Measurements from ENCODE around the gene CACNA1A. TPM values are rescaled to one million over a fixed set of nuclear protein-coding genes. Genes with fewer than 3 reads are reported as not detected.
A peak's percentile ranks its signal among the peaks of the same experiment; 100 is the strongest.
"Not testable (repeated sequence)": the region's sequence is repeated elsewhere in the genome, so short reads cannot be mapped to it uniquely, and the experiment has no call there.

Gene CACNA1A
- total and polyA plus RNA-seq, 9 donors = 0.58 to 2.8 (median 1.4) TPM

- H3K27me3 ChIP-seq (ENCODE audit: control insufficient read depth, insufficient read depth, low read length); H3K4me3 ChIP-seq (ENCODE audit: low read length); DNase-seq; H3K36me3 ChIP-seq (ENCODE audit: control insufficient read depth, insufficient read depth, low read length); H3K27ac ChIP-seq (ENCODE audit: low read length); H3K9me3 ChIP-seq (replicated peaks; ENCODE audit: control insufficient read depth, low read depth, low read length): not testable (repeated sequence)
- WGBS (ENCODE audit: insufficient coverage) = 94% methylated on average over 19 of the region's 23 CpGs
- peaks cover 16% of the 10 kb centered on the region for H3K4me1 ChIP-seq (ENCODE audit: control insufficient read depth, insufficient read depth, low read length)
Measured at GRCh38 chr19:13184926-13185325, 321.4 kb downstream of the CACNA1A start.

GRCh38 chr19:13181747-13182388, 324.4 kb downstream of the CACNA1A start:
- Histone ChIP-seq H3K36me3 (ENCODE audit: control insufficient read depth, insufficient read depth, low read length) (no peaks in the 10 kb centered on the region), H3K27me3 (ENCODE audit: control insufficient read depth, insufficient read depth, low read length) (no peaks in the 10 kb centered on the region), H3K4me3 (ENCODE audit: low read length) (no peak overlapping the region), H3K9me3 (replicated peaks; ENCODE audit: control insufficient read depth, low read depth, low read length) (no peaks in the 10 kb centered on the region), H3K4me1 (ENCODE audit: control insufficient read depth, insufficient read depth, low read length) (peaks cover 16% of the 10 kb centered on the region), H3K27ac (ENCODE audit: low read length) (peak overlapping the region; percentile 43)
- DNase-seq = peak; percentile 89
- WGBS (ENCODE audit: insufficient coverage) = 26% methylated on average over 6 of the region's 16 CpGs

- peaks cover 23% of the 10 kb centered on the region for H3K4me1 ChIP-seq (ENCODE audit: control insufficient read depth, insufficient read depth, low read length)
- WGBS (ENCODE audit: insufficient coverage) = 92% methylated on average over 4 of the region's 10 CpGs
- not testable (repeated sequence) for H3K9me3 ChIP-seq (replicated peaks; ENCODE audit: control insufficient read depth, low read depth, low read length); DNase-seq; H3K36me3 ChIP-seq (ENCODE audit: control insufficient read depth, insufficient read depth, low read length); H3K4me3 ChIP-seq (ENCODE audit: low read length); H3K27ac ChIP-seq (ENCODE audit: low read length); H3K27me3 ChIP-seq (ENCODE audit: control insufficient read depth, insufficient read depth, low read length)
Measured at GRCh38 chr19:13178291-13178690, 328.0 kb downstream of the CACNA1A start.

GRCh38 chr19:13177584-13177983, 328.7 kb downstream of the CACNA1A start:
- peaks cover 29% of the 10 kb centered on the region for H3K4me1 ChIP-seq (ENCODE audit: control insufficient read depth, insufficient read depth, low read length)
- not testable (repeated sequence) for H3K27ac ChIP-seq (ENCODE audit: low read length); H3K36me3 ChIP-seq (ENCODE audit: control insufficient read depth, insufficient read depth, low read length); DNase-seq; H3K27me3 ChIP-seq (ENCODE audit: control insufficient read depth, insufficient read depth, low read length); H3K4me3 ChIP-seq (ENCODE audit: low read length); H3K9me3 ChIP-seq (replicated peaks; ENCODE audit: control insufficient read depth, low read depth, low read length)
- no CpG with 5 or more reads among the region's 5 CpGs for WGBS (ENCODE audit: insufficient coverage)

DNA sequence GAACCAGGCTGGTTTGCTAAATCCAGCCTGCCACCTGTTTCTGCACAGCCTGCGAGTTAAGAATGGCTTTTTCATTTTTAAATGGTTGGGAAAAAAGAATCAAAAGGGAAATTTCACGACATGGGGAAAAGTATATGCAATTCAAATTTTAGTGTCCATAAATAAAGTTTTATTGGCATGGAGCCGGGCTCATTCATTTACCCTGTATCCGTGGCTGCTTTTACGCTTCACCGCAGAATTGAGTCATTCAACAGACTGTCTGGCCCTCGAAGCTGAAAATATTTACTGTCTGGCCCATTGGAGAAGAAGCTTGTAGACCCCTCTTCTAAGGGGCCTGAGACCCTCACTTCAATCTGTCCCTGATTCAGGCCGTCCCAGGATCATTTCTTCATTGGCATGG, 329.9 kb downstream of the CACNA1A start:
- no peak for DNase-seq
- peaks cover 27% of the 10 kb centered on the region for H3K4me1 ChIP-seq (ENCODE audit: control insufficient read depth, insufficient read depth, low read length)
- H3K36me3 ChIP-seq (ENCODE audit: control insufficient read depth, insufficient read depth, low read length) = no peaks in the 10 kb centered on the region
- no peak overlapping the region for H3K27ac ChIP-seq (ENCODE audit: low read length)
- H3K4me3 ChIP-seq (ENCODE audit: low read length) = no peak overlapping the region
- no peaks in the 10 kb centered on the region for H3K9me3 ChIP-seq (replicated peaks; ENCODE audit: control insufficient read depth, low read depth, low read length)
- 42% methylated on average over 6 of the region's 8 CpGs for WGBS (ENCODE audit: insufficient coverage)
- no peaks in the 10 kb centered on the region for H3K27me3 ChIP-seq (ENCODE audit: control insufficient read depth, insufficient read depth, low read length)

DNA sequence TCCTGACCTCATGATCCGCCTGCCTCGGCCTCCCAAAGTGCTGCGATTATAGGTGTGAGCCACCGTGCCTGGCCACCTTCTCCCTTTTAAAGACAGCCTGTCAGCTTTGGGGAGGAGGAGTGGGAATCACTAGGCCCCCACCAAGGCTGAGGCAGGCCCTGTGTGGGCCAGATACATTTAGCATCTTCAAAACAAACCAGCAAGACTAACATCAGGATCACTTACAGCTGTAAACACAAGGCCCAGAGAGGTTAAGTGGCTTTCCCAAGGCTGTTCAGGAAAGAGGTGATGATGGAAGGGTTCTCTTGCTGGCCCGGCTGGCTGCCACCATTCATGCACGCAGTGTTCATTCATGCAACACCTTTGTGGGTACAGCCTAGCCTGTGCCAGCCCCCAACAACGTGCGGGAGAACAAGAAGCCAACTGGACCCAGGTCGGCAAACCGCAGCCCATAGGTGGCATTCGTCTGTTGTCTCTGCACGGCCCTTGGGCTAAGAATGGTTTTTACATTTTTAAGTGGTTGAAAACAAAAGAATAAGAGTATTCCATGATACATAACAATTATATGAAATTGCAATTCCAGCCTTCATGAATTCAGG, 333.0 kb downstream of the CACNA1A start:
- no peaks in the 10 kb centered on the region for H3K27me3 ChIP-seq (ENCODE audit: control insufficient read depth, insufficient read depth, low read length)
- peak overlapping the region; percentile 55 for H3K27ac ChIP-seq (ENCODE audit: low read length)
- peaks cover 21% of the 10 kb centered on the region for H3K4me1 ChIP-seq (ENCODE audit: control insufficient read depth, insufficient read depth, low read length)
- no peak overlapping the region for H3K4me3 ChIP-seq (ENCODE audit: low read length)
- no peaks in the 10 kb centered on the region for H3K36me3 ChIP-seq (ENCODE audit: control insufficient read depth, insufficient read depth, low read length)
- no peak for DNase-seq
- WGBS (ENCODE audit: insufficient coverage) = 75% methylated on average over 2 of the region's 12 CpGs
- no peaks in the 10 kb centered on the region for H3K9me3 ChIP-seq (replicated peaks; ENCODE audit: control insufficient read depth, low read depth, low read length)

- no peaks in the 10 kb centered on the region for H3K9me3 ChIP-seq (replicated peaks; ENCODE audit: control insufficient read depth, low read depth, low read length)
- peaks cover 26% of the 10 kb centered on the region for H3K4me1 ChIP-seq (ENCODE audit: control insufficient read depth, insufficient read depth, low read length)
- H3K36me3 ChIP-seq (ENCODE audit: control insufficient read depth, insufficient read depth, low read length) = no peaks in the 10 kb centered on the region
- peak; percentile 75 for DNase-seq
- 67% methylated on average over 9 of the region's 18 CpGs for WGBS (ENCODE audit: insufficient coverage)
- H3K27ac ChIP-seq (ENCODE audit: low read length) = peak overlapping the region; percentile 77
- no peak overlapping the region for H3K4me3 ChIP-seq (ENCODE audit: low read length)
- H3K27me3 ChIP-seq (ENCODE audit: control insufficient read depth, insufficient read depth, low read length) = no peaks in the 10 kb centered on the region
Measured at GRCh38 chr19:13172346-13173138, 333.7 kb downstream of the CACNA1A start.

DNA sequence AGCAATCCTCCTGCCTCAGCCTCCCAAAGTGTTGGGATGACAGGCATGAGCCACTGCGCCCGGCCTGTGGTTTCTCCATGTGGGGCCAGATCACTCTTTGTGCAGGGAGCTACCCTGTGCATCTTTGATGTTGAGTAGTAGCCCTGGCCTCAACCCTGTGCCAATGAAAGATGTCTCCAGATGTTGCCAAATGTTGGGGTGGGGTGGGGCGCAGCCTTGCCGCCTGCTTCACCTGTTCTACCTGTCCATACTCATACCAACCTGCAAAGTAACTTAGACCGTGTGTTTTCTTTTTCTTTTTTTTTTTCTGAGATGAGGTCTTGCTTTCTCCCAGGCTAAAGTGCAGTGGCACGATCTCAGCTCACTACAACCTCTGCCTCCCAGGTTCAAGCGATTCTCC, 335.1 kb downstream of the CACNA1A start:
- Histone ChIP-seq H3K4me1 (ENCODE audit: control insufficient read depth, insufficient read depth, low read length) (peaks cover 32% of the 10 kb centered on the region), H3K27me3 (ENCODE audit: control insufficient read depth, insufficient read depth, low read length) (no peaks in the 10 kb centered on the region), H3K9me3 (replicated peaks; ENCODE audit: control insufficient read depth, low read depth, low read length) (no peaks in the 10 kb centered on the region), H3K36me3 (ENCODE audit: control insufficient read depth, insufficient read depth, low read length) (no peaks in the 10 kb centered on the region), H3K27ac (ENCODE audit: low read length) (no peak overlapping the region), H3K4me3 (ENCODE audit: low read length) (no peak overlapping the region)
- WGBS (ENCODE audit: insufficient coverage) = 93% methylated on average over 2 of the region's 7 CpGs
- no peak for DNase-seq

DNA sequence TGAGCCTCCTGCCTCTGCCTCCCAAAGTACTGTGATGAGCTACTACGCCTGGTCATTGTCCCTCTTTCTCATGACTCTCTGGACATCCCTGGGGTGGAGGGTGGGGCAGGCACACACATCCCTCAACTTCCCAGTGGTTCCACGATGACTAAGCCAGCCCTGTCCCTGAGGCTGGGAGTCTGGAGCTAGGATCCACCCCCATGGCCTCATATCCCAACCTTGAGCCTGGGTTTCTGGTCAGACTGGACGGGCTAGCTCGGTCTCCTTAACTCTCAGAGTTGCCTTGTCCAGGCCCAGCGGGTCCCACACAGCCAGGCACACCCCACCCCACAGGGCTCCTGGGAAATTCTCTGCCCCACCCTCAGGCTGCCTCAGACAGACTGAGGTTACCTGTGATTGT, 336.5 kb downstream of the CACNA1A start:
- Histone ChIP-seq H3K9me3 (replicated peaks; ENCODE audit: control insufficient read depth, low read depth, low read length) (no peaks in the 10 kb centered on the region), H3K27me3 (ENCODE audit: control insufficient read depth, insufficient read depth, low read length) (no peaks in the 10 kb centered on the region), H3K4me3 (ENCODE audit: low read length) (no peak overlapping the region), H3K27ac (ENCODE audit: low read length) (no peak overlapping the region), H3K4me1 (ENCODE audit: control insufficient read depth, insufficient read depth, low read length) (peaks cover 36% of the 10 kb centered on the region), H3K36me3 (ENCODE audit: control insufficient read depth, insufficient read depth, low read length) (no peaks in the 10 kb centered on the region)
- no peak for DNase-seq
- 79% methylated on average over 4 of the region's 5 CpGs for WGBS (ENCODE audit: insufficient coverage)

GRCh38 chr19:13166151-13166550, 340.1 kb downstream of the CACNA1A start:
- not testable (repeated sequence) for H3K4me3 ChIP-seq (ENCODE audit: low read length); H3K27ac ChIP-seq (ENCODE audit: low read length); H3K9me3 ChIP-seq (replicated peaks; ENCODE audit: control insufficient read depth, low read depth, low read length); H3K27me3 ChIP-seq (ENCODE audit: control insufficient read depth, insufficient read depth, low read length); H3K36me3 ChIP-seq (ENCODE audit: control insufficient read depth, insufficient read depth, low read length); DNase-seq
- no CpG with 5 or more reads among the region's 3 CpGs for whole genome bisulfite sequencing (ENCODE audit: insufficient coverage)
- peaks cover 47% of the 10 kb centered on the region for H3K4me1 ChIP-seq (ENCODE audit: control insufficient read depth, insufficient read depth, low read length)

All from muscle of leg (tissue), 11 donors.